Measurements from ENCODE around the gene SEC16B.

GRCh38 chr1:177937931-177938330, 31.9 kb downstream of the SEC16B start:
- no peak for TF ChIP-seq CTCF (IDR thresholded peaks at IDR 0.05)
- no peak for TF ChIP-seq EP300 (IDR thresholded peaks at IDR 0.05)
- TF ChIP-seq POLR2AphosphoS5 (IDR thresholded peaks at IDR 0.05) = no peak
